ENCODE data around the gene RAB11FIP4.

The RAB11FIP4 gene

DNA sequence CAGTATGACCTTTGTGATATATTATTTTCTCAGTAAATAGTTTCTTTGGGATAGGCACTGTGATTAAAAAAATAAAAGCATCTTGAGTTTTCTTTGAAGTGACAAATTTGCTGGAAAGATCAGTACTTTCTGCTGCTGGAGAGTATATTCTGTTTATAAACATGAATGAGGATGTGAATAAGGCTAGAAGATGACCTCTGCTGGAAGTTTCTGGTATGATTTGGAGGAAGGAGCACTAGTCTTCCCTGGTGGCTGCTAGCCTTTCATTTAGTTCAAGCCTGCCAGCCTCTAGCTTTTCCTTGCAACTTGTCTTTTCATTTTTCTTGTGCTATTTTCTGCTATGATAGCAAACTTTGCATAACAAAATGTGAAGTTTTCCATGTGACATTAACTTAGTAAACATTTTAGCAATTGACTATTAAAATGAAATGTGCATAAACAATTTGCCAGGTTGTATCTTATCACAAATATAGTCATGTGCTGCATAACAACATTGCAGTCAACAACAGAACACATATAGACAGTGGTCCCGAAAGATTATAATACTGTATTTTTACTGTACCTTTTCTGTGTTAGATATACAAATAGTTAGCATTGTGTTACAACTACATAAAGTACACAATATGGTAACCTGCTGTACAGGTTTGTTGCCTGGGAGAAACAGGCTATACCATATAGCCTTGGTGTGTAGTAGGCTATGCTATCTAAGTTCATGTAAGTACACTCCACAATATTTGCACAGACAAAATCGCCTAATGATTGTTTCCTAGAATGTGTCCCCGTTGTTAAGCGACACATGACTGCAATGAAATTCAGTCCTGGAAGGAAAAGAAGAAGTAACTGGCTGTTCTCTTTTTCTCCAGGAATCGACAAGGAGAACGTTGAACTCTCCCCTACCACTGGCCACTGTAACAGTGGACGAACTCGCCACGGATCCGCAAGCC is 18.1 kb upstream of the RAB11FIP4 start:
- TF ChIP-seq SIN3A (IDR thresholded peaks at IDR 0.05; ENCODE audit: borderline replicate concordance, insufficient read depth, low read length): no peak
- TF ChIP-seq POLR2AphosphoS5 (IDR thresholded peaks at IDR 0.05; ENCODE audit: low read depth, low read length): no peak

DNA sequence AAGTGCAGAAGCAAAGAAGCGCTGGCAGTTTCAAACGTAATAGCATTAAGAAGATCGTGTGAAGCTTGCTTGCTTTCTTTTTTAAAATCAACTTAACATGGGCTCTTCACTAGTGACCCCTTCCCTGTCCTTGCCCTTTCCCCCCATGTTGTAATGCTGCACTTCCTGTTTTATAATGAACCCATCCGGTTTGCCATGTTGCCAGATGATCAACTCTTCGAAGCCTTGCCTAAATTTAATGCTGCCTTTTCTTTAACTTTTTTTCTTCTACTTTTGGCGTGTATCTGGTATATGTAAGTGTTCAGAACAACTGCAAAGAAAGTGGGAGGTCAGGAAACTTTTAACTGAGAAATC is 17.4 kb upstream of the RAB11FIP4 start:
- no peak for TF ChIP-seq TAF1 (IDR thresholded peaks at IDR 0.05; ENCODE audit: borderline replicate concordance, insufficient read depth, low read length)
- TF ChIP-seq, protein P1, sequence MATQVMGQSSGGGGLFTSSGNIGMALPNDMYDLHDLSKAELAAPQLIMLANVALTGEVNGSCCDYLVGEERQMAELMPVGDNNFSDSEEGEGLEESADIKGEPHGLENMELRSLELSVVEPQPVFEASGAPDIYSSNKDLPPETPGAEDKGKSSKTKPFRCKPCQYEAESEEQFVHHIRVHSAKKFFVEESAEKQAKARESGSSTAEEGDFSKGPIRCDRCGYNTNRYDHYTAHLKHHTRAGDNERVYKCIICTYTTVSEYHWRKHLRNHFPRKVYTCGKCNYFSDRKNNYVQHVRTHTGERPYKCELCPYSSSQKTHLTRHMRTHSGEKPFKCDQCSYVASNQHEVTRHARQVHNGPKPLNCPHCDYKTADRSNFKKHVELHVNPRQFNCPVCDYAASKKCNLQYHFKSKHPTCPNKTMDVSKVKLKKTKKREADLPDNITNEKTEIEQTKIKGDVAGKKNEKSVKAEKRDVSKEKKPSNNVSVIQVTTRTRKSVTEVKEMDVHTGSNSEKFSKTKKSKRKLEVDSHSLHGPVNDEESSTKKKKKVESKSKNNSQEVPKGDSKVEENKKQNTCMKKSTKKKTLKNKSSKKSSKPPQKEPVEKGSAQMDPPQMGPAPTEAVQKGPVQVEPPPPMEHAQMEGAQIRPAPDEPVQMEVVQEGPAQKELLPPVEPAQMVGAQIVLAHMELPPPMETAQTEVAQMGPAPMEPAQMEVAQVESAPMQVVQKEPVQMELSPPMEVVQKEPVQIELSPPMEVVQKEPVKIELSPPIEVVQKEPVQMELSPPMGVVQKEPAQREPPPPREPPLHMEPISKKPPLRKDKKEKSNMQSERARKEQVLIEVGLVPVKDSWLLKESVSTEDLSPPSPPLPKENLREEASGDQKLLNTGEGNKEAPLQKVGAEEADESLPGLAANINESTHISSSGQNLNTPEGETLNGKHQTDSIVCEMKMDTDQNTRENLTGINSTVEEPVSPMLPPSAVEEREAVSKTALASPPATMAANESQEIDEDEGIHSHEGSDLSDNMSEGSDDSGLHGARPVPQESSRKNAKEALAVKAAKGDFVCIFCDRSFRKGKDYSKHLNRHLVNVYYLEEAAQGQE (IDR thresholded peaks at IDR 0.05; ENCODE audit: insufficient read depth in 1 of 2, low read depth in 2 of 2, low read length in 2 of 2): no peak
- no peak for TF ChIP-seq SIN3A (IDR thresholded peaks at IDR 0.05; ENCODE audit: borderline replicate concordance, insufficient read depth, low read length)
- TF ChIP-seq FOXP2 (optimal IDR thresholded peaks at IDR 0.05; ENCODE audit: borderline replicate concordance, extremely low read depth, extremely low read length, insufficient read depth): no peak
- no peak for TF ChIP-seq POLR2AphosphoS5 (IDR thresholded peaks at IDR 0.05; ENCODE audit: low read depth, low read length)

DNA sequence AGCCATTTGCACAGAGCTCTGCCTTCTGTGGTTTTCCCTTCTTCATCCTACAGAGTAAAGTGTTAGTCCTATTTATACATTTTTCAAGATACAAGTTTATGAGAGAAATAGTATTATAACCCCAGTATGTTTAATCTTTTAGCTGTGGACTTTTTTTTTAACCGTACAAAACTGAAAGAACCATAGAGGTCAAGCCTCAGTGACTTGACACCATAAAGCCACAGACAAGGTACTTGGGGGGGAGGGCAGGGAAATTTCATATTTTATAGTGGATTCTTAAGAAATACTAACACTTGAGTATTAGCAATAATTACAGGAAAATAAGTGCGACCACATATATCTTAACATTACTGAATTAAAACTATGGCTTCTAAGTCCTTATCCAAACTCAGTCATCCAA is 17.0 kb upstream of the RAB11FIP4 start:
- TF ChIP-seq POLR2AphosphoS5 (IDR thresholded peaks at IDR 0.05; ENCODE audit: low read depth, low read length) (no peak), TAF1 (IDR thresholded peaks at IDR 0.05; ENCODE audit: borderline replicate concordance, insufficient read depth, low read length) (no peak), SIN3A (IDR thresholded peaks at IDR 0.05; ENCODE audit: borderline replicate concordance, insufficient read depth, low read length) (no peak), FOXP2 (optimal IDR thresholded peaks at IDR 0.05; ENCODE audit: borderline replicate concordance, extremely low read depth, extremely low read length, insufficient read depth) (no peak)
- TF ChIP-seq, protein P1 (IDR thresholded peaks at IDR 0.05; ENCODE audit: insufficient read depth in 1 of 2, low read depth in 2 of 2, low read length in 2 of 2): no peak

DNA sequence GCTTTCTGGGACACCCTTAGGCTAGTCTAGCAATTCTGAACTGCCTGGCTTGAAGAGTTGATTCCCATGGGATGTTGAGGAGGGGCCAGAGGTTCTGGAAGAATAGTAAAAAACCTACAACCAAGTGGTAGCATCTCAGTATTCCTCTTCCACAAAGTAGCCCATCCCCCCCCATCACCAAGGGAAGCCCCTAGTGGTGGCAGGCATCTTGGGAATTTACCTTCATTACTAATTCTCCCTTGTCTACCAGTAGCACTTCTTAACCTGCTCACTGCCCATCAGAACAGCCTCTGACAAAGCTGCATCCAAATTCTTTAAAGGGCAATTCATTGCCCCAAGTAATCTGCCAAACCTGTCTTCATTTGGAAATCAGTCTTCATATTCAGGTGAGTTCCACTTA is 12.8 kb upstream of the RAB11FIP4 start:
- TF ChIP-seq POLR2AphosphoS5 (IDR thresholded peaks at IDR 0.05; ENCODE audit: low read depth, low read length) (no peak), TAF1 (IDR thresholded peaks at IDR 0.05; ENCODE audit: borderline replicate concordance, insufficient read depth, low read length) (no peak), FOXP2 (optimal IDR thresholded peaks at IDR 0.05; ENCODE audit: borderline replicate concordance, extremely low read depth, extremely low read length, insufficient read depth) (no peak), SIN3A (IDR thresholded peaks at IDR 0.05; ENCODE audit: borderline replicate concordance, insufficient read depth, low read length) (no peak)
- TF ChIP-seq, protein P1 (IDR thresholded peaks at IDR 0.05; ENCODE audit: insufficient read depth in 1 of 2, low read depth in 2 of 2, low read length in 2 of 2): no peak

DNA sequence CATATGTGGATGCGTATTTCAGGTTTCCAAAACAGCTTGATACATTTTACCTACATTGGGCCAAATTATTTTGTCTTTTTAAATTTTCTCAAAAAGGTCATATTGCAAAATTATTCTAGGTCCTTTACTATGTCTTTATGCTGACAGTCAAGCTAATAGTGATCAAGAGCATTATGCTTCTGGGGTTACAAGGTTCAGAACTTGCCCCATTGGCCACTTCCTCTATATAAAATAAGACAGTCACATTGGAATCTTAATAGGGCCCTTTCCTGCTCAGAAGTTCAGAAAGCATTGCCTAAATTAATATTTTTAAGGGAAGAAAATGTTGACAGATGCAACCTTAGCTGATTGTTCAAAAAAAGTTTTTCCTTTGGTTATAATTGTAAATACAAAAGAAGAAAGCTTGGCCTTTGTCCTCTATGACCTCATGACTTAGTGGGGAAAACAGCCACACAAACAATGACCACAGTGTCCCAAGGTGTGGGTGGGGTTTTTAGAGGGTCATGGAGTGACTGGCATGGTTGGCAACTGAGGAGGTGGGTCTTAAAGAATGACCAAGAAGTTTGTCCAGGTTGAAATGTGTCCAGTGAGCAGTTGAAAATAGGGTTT is 11.8 kb upstream of the RAB11FIP4 start:
- TF ChIP-seq, protein P1 (IDR thresholded peaks at IDR 0.05; ENCODE audit: insufficient read depth in 1 of 2, low read depth in 2 of 2, low read length in 2 of 2): no peak
- TF ChIP-seq SIN3A (IDR thresholded peaks at IDR 0.05; ENCODE audit: borderline replicate concordance, insufficient read depth, low read length) (no peak), POLR2AphosphoS5 (IDR thresholded peaks at IDR 0.05; ENCODE audit: low read depth, low read length) (no peak), TAF1 (IDR thresholded peaks at IDR 0.05; ENCODE audit: borderline replicate concordance, insufficient read depth, low read length) (no peak), FOXP2 (optimal IDR thresholded peaks at IDR 0.05; ENCODE audit: borderline replicate concordance, extremely low read depth, extremely low read length, insufficient read depth) (no peak)

All from PFSK-1 (cell line).